ENCODE data around the gene ANKMY2.

GRCh38 chr7:16554518-16555236 is 90.9 kb downstream of the ANKMY2 start:
- no peak for TF ChIP-seq CTCF (IDR thresholded peaks at IDR 0.05)
- no peak for TF ChIP-seq POLR2A (IDR thresholded peaks at IDR 0.05)

All from ovary (tissue), 3 donors.